ENCODE data around the gene STX2. TPM values are rescaled to one million over a fixed set of nuclear protein-coding genes. Genes with fewer than 3 reads are reported as not detected.

The STX2 gene
- total and polyA plus RNA-seq, 2 donors from 2014 or later = 10.1 to 20.4 TPM

DNA sequence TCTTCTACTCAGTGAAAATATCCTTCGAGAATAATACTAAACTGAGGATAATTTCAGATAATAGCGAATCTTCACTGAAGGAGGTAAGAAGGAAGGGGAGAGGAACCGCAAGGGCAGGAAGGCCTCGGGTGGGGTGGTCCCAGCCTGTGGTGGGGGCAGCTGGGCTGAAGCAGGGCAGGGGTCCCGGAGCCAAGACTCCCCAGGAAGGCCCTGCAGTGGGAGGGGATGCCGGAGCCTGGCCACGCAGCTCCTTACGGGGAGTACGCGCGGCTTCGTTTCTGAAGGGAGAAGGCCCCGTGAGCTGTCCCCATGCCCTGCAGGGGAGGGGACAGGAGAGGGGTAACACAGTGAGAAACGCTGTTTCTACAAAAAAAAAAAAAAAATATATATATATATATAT is 21.2 kb downstream of the STX2 start:
- Histone ChIP-seq H3K36me3 (ENCODE audit: control insufficient read depth in 2 of 3, insufficient read depth in 3 of 3, low read length in 3 of 3) (peaks cover 0 to 2% (median 2%) of the 10 kb centered on the region in 3 donors), H3K27ac (ENCODE audit: low read depth in 2 of 2, low read length in 2 of 2) (no peak overlapping the region), H3K27me3 (ENCODE audit: control insufficient read depth, insufficient read depth, low read length) (no peaks in the 10 kb centered on the region), H3K9me3 (ENCODE audit: control insufficient read depth in 2 of 3, insufficient read depth in 1 of 3, low read length in 3 of 3) (no peaks in the 10 kb centered on the region), H3K4me3 (ENCODE audit: low read length in 3 of 3) (no peak overlapping the region), H3K9ac (ENCODE audit: low read length in 3 of 3) (no peak overlapping the region), H3K4me1 (ENCODE audit: control insufficient read depth in 2 of 3, insufficient read depth in 2 of 3, low read depth in 1 of 3, low read length in 3 of 3) (peaks cover 0 to 2% (median 0%) of the 10 kb centered on the region in 3 donors)
- intact Hi-C loops (cut with DNase I) = no loop called here
- no peak for DNase-seq
- FAIRE-seq = no peak
- TF ChIP-seq, protein P1, sequence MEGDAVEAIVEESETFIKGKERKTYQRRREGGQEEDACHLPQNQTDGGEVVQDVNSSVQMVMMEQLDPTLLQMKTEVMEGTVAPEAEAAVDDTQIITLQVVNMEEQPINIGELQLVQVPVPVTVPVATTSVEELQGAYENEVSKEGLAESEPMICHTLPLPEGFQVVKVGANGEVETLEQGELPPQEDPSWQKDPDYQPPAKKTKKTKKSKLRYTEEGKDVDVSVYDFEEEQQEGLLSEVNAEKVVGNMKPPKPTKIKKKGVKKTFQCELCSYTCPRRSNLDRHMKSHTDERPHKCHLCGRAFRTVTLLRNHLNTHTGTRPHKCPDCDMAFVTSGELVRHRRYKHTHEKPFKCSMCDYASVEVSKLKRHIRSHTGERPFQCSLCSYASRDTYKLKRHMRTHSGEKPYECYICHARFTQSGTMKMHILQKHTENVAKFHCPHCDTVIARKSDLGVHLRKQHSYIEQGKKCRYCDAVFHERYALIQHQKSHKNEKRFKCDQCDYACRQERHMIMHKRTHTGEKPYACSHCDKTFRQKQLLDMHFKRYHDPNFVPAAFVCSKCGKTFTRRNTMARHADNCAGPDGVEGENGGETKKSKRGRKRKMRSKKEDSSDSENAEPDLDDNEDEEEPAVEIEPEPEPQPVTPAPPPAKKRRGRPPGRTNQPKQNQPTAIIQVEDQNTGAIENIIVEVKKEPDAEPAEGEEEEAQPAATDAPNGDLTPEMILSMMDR (IDR thresholded peaks at IDR 0.05; ENCODE audit: borderline replicate concordance, extremely low read depth, insufficient read depth) = no peak

DNA sequence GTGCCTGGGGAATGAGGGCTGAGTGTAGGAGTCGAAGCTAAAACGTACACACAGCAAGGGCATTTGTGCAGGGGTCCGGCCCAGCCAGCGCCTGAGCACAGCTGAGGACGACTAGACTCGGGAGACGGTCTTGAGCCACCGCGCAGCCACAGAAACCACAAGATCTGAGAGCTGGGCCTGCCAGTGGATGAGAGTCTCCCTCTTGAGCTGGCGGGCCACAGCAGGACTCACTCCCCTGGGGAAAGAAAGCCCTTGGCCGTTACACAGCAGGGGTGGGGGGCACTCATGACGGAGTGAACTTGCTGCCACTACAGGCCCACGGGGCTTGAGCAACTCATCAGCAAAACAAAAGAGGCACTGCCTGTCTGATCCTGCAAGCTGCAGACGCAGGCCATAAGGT is 23.0 kb downstream of the STX2 start:
- no peaks in the 10 kb centered on the region for H3K27me3 ChIP-seq (ENCODE audit: control insufficient read depth, insufficient read depth, low read length)
- H3K9me3 ChIP-seq (ENCODE audit: control insufficient read depth in 2 of 3, insufficient read depth in 1 of 3, low read length in 3 of 3) = no peaks in the 10 kb centered on the region
- peaks cover 2 to 4% (median 2%) of the 10 kb centered on the region in 3 donors for H3K36me3 ChIP-seq (ENCODE audit: control insufficient read depth in 2 of 3, insufficient read depth in 3 of 3, low read length in 3 of 3)
- no peak overlapping the region for H3K27ac ChIP-seq (ENCODE audit: low read depth in 2 of 2, low read length in 2 of 2)
- H3K9ac ChIP-seq (ENCODE audit: low read length in 3 of 3) = no peak overlapping the region
- no peak for DNase-seq
- FAIRE-seq = no peak
- H3K4me3 ChIP-seq (ENCODE audit: low read length in 3 of 3) = no peak overlapping the region
- TF ChIP-seq, protein P1 (IDR thresholded peaks at IDR 0.05; ENCODE audit: borderline replicate concordance, extremely low read depth, insufficient read depth) = no peak
- intact Hi-C loops (cut with DNase I) = no loop called here
- H3K4me1 ChIP-seq (ENCODE audit: control insufficient read depth in 2 of 3, insufficient read depth in 2 of 3, low read depth in 1 of 3, low read length in 3 of 3) = peaks cover 0 to 2% (median 0%) of the 10 kb centered on the region in 3 donors

DNA sequence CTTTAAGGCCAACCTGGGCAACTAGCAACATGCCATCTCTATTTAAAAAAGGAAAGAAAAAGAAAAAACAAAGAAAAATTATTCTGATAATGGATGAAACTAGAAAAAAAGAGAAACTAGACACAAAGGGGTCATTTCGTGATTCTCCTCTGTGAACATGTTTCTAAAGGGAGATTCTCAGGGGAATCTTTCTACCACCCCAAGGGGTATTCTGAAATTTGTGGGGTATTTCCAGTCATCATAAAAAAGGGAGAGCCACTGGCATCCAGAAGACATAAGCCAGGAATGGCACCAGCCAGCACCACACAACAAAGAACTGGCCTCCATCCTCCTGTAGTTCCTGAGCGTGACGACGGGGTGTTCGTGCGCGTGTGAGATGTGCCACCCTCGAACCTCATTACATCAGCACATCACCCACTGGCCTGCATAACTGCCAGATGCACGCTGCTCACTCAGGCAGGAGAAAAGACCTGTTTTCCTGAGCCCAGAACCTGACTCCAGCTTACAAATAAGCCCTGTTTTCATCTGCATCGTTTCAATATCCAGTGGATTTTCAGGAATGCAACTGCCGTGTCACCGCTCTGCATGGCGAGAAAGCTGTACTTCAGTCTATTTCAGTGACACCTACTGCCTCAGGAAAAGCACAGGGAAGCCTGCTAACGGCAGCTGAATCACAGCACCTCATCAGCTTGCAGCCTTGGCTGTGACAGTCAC is 23.9 kb downstream of the STX2 start:
- no peak overlapping the region for H3K4me3 ChIP-seq (ENCODE audit: low read length in 3 of 3)
- TF ChIP-seq, protein P1 (IDR thresholded peaks at IDR 0.05; ENCODE audit: borderline replicate concordance, extremely low read depth, insufficient read depth) = no peak
- FAIRE-seq (no peak), DNase-seq (peak in 3 of 5 donors; percentile 44 to 58 (median 56))
- H3K9ac ChIP-seq (ENCODE audit: low read length in 3 of 3) = no peak overlapping the region
- peaks cover 0 to 2% (median 0%) of the 10 kb centered on the region in 3 donors for H3K4me1 ChIP-seq (ENCODE audit: control insufficient read depth in 2 of 3, insufficient read depth in 2 of 3, low read depth in 1 of 3, low read length in 3 of 3)
- H3K27me3 ChIP-seq (ENCODE audit: control insufficient read depth, insufficient read depth, low read length) = no peaks in the 10 kb centered on the region
- intact Hi-C loops (cut with DNase I) = no loop called here
- H3K9me3 ChIP-seq (ENCODE audit: control insufficient read depth in 2 of 3, insufficient read depth in 1 of 3, low read length in 3 of 3) = no peaks in the 10 kb centered on the region
- H3K36me3 ChIP-seq (ENCODE audit: control insufficient read depth in 2 of 3, insufficient read depth in 3 of 3, low read length in 3 of 3) = peaks cover 0 to 11% (median 2%) of the 10 kb centered on the region in 3 donors
- H3K27ac ChIP-seq (ENCODE audit: low read depth in 2 of 2, low read length in 2 of 2) = no peak overlapping the region
